Astrocyte of the cerebellum (primary cell): ENCODE data around the gene TIGD1.

Experiments
- DNase-seq: peaks from one replicate; pipeline ENCODE4 v3.0.0-alpha.2; 2011; ENCODE audit warnings: low read depth
- H3K4me3 ChIP-seq: 2 replicates; pipeline ENCODE4 v1.5.1; 2011; ENCODE audit warnings: mild to moderate bottlenecking, low read depth, low read length, moderate library complexity
- CTCF ChIP-seq: IDR thresholded peaks from 2 replicates; pipeline ENCODE4 v1.5.1; 2012; ENCODE audit warnings: low read length, low read depth, moderate library complexity, mild to moderate bottlenecking; ENCODE audit errors: missing control alignments
- in situ Hi-C: cut with HindIII; loops from 2 replicates; pipeline ENCODE4 v1.10.0; 2017; ENCODE audit warnings: low sequenced_read_pairs

The TIGD1 gene

GRCh38 chr2:232540441-232541041 is 9.8 kb downstream of the TIGD1 start:
- in situ Hi-C loops, result no loop called here
- TF ChIP-seq CTCF, result no peak
- H3K4me3 ChIP-seq, result no peak overlapping the region
- no peak for DNase-seq

- no peak for TF ChIP-seq CTCF
- in situ Hi-C loops, result no loop called here
These were observed 10.8 kb downstream of the TIGD1 start, which contains the start of gene CHRNG for GRCh38 chr2:232539298-232540231. TSS of gene CHRNG (plus strand) at chr2:232539692. CDS start at chr2:232539748, 56 bp downstream.

DNA sequence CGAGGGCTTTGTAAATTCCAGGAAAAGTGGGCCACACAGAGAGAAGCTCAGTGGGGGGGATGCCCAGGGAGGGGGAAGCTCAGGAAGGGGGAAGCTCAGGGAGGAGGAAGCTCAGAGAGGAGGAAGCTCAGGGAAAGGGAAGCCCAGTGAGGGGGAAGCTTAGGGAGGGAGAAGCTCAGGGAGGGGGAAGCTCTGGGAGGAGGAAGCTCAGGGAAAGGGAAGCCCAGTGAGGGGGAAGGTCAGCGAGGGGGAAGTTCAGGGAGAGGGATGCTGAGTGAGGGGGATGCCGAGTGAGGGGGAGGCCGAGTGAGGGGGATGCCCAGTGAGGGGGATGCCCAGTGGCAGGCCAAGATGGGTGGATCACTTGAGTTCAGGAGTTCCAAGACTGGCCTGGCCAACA is 11.7 kb downstream of the TIGD1 start:
- DNase-seq, result no peak
- TF ChIP-seq CTCF, result no peak
- in situ Hi-C loops, result no loop called here
- no peak overlapping the region for H3K4me3 ChIP-seq

More at GRCh38 chr2:232539298-232540231, 10.8 kb downstream of the TIGD1 start, which contains the start of gene CHRNG:
- no peak within 1 kb of the TSS for H3K4me3 ChIP-seq
- DNase-seq, result no peak

DNA sequence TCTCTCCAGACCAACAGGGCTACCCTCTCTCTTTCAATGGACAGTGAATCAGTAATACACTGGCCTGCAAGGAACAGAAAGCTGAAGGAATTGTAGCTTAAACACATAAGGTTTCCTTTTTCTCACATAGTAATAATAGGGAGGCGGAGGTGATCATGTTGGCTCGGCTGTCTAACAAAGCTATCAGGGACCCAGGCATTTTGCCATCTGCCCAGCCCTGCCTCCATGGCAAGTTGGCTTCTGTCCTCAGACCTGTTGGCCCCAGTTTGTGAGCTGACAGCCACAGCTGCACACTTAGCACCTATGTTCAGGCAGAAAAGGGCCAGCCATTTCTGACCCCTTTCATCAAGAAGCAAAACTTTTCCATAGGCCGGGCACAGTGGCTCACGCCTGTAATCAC is 12.9 kb downstream of the TIGD1 start:
- no peak for DNase-seq
- no peak for TF ChIP-seq CTCF
- in situ Hi-C loops, result no loop called here
- H3K4me3 ChIP-seq, result no peak overlapping the region

DNA sequence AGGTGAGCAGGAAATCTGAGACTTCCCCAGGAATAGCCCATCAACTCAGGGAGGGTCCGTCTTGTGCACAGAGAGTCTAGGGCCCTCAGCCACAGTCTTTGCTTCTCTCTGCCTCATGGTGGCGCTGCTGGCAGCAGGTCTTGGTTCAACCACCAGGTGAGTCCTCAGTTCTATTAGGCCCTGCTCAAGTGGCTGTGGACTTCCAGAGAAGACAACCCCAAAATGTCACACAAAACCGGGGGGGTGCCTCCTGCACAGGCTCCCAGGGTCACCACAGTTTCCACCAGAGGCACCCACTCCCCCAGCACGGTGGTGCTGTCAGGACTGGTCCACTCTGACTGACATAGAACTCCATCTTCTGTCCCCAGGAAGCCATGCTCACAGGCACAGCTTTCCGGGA is 13.3 kb downstream of the TIGD1 start:
- H3K4me3 ChIP-seq, result no peak overlapping the region
- in situ Hi-C loops, result no loop called here
- TF ChIP-seq CTCF, result peak; percentile 11
- DNase-seq, result no peak

DNA sequence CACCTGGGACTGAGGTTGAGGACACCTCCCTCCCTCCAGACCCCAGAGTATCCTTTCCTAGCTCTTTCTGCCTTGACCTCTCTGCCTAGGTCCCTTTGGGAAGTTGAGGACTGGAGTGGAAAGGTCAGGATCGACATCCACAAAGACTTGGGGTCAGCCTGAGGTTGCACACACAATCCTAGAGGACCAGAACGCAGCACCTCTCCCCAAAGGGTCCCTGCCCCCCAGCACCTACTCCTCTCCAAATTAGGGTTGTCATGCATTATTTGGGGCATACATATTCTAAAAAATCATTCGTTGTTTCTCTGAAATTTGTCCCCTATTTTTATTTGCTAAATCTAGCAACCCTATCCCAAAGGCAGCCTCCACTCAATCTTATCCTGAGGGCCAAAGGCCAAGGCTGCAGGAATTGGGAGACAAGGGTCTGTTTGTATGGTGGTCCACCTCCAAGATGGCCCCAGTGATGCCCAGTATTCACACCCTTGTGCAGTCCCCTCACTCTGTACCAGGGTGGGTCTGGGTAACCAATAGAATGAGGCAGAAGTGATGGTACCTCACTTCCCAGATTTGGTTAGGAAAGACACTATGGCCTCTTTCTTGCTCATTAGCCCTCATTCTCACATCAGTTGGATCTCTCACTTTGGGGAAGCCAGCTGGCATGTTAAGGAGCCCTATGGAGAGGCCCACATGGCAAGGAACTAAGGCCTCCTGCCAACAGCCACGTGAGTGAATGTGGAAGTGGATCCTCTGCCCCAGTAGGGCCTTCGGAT is 14.4 kb downstream of the TIGD1 start:
- no peak overlapping the region for H3K4me3 ChIP-seq
- no peak for TF ChIP-seq CTCF
- in situ Hi-C loops, result no loop called here
- DNase-seq, result no peak
